BLaER1 treated with 17β-estradiol and CSF1 and Interleukin-3, amounts not matched to agents 10 nM and 100 nM (cell line): ENCODE measurements around the gene GFPT2.
A peak's percentile ranks its signal among the peaks of the same experiment; 100 is the strongest.

ENCODE experiments used
- H3K27ac ChIP-seq, 11 experiments: shearing (Covaris generic); formaldehyde crosslinking; 2 replicates each; pipeline ENCODE4 v1.8.1; 2022
- H3K27me3 ChIP-seq, 11 experiments: shearing (Covaris generic); formaldehyde crosslinking; 2 replicates each; pipeline ENCODE4 v1.8.1; 2022
- H3K36me3 ChIP-seq, 11 experiments: shearing (Covaris generic); formaldehyde crosslinking; 2 replicates each; pipeline ENCODE4 v1.8.1; 2022
- H3K4me1 ChIP-seq, 10 experiments: shearing (Covaris generic); formaldehyde crosslinking; 2 replicates each; pipeline ENCODE4 v1.8.1; 2022
- H3K4me2 ChIP-seq, 11 experiments: shearing (Covaris generic); formaldehyde crosslinking; 2 replicates each; pipeline ENCODE4 v1.8.1; 2022
- H3K4me3 ChIP-seq, 10 experiments: shearing (Covaris generic); formaldehyde crosslinking; 2 replicates each; pipeline ENCODE4 v1.8.1; 2022
- H3K9ac ChIP-seq, 11 experiments: shearing (Covaris generic); formaldehyde crosslinking; 2 replicates each; pipeline ENCODE4 v1.8.1; 2022
- H3K9me3 ChIP-seq, 11 experiments: shearing (Covaris generic); formaldehyde crosslinking; replicated peaks in 1 of 11; 2 replicates each; pipeline ENCODE4 v1.8.1; 2022
- H4K20me1 ChIP-seq, 11 experiments: shearing (Covaris generic); formaldehyde crosslinking; 2 replicates each; pipeline ENCODE4 v1.8.1; 2022
- Cebpa-rat ChIP-seq, 11 experiments: shearing (Covaris generic); IDR thresholded peaks; 2 replicates each; pipeline ENCODE4 v1.8.1; 2022

GFPT2 gene

GRCh38 chr5:180289433-180289832 is 63.7 kb downstream of the GFPT2 start:
- H3K4me3 ChIP-seq, result no peak overlapping the region
- no peaks in the 10 kb centered on the region for H3K27me3 ChIP-seq
- peak overlapping the region in 9 of 11 experiments; percentile 76 to 94 (median 87); a peak in 12 of 22 replicates for H3K4me2 ChIP-seq
- H3K27ac ChIP-seq, result no peak overlapping the region
- peaks cover 30 to 62% (median 45%) of the 10 kb centered on the region in 10 experiments for H3K4me1 ChIP-seq
- peaks cover 0 to 9% (median 5%) of the 10 kb centered on the region in 11 experiments; a peak in 12 of 22 replicates for H3K9me3 ChIP-seq
- TF ChIP-seq Cebpa-rat (IDR thresholded peaks at IDR 0.05), result no peak
- H4K20me1 ChIP-seq, result peaks cover 25 to 64% (median 37%) of the 10 kb centered on the region in 11 experiments
- peaks cover 10 to 35% (median 30%) of the 10 kb centered on the region in 11 experiments; a peak in 21 of 22 replicates for H3K36me3 ChIP-seq
- H3K9ac ChIP-seq, result no peak overlapping the region

- Histone ChIP-seq H3K9ac (no peak overlapping the region), H3K4me2 (peak overlapping the region in 7 of 11 experiments; percentile 6 to 53 (median 33); a peak in 6 of 22 replicates), H3K9me3 (peaks cover 0 to 9% (median 5%) of the 10 kb centered on the region in 11 experiments; a peak in 13 of 22 replicates), H3K36me3 (peaks cover 16 to 51% (median 44%) of the 10 kb centered on the region in 11 experiments), H4K20me1 (peaks cover 23 to 76% (median 34%) of the 10 kb centered on the region in 11 experiments; a peak in 21 of 22 replicates), H3K27ac (no peak overlapping the region), H3K27me3 (no peaks in the 10 kb centered on the region), H3K4me1 (peaks cover 19 to 64% (median 34%) of the 10 kb centered on the region in 10 experiments), H3K4me3 (no peak overlapping the region)
- TF ChIP-seq Cebpa-rat (IDR thresholded peaks at IDR 0.05), result no peak
Observed at GRCh38 chr5:180287868-180288267, 65.3 kb downstream of the GFPT2 start.

- TF ChIP-seq Cebpa-rat (IDR thresholded peaks at IDR 0.05), result no peak
- no peak overlapping the region for H3K4me3 ChIP-seq
- H3K27me3 ChIP-seq, result no peaks in the 10 kb centered on the region
- peaks cover 20 to 56% (median 49%) of the 10 kb centered on the region in 11 experiments for H3K36me3 ChIP-seq
- 0 out of 22 replicates have a peak overlapping the region, but pooled peaks of 1 of the 11 experiments have one; percentile 13 for H3K9ac ChIP-seq
- peaks cover 0 to 13% (median 6%) of the 10 kb centered on the region in 11 experiments; a peak in 13 of 22 replicates for H3K9me3 ChIP-seq
- peak overlapping the region in 8 of 11 experiments; percentile 6 to 53 (median 31); a peak in 9 of 22 replicates for H3K4me2 ChIP-seq
- H4K20me1 ChIP-seq, result peaks cover 26 to 81% (median 39%) of the 10 kb centered on the region in 11 experiments; a peak in 21 of 22 replicates
- H3K27ac ChIP-seq, result no peak overlapping the region
- peaks cover 18 to 64% (median 30%) of the 10 kb centered on the region in 10 experiments for H3K4me1 ChIP-seq
Observed at GRCh38 chr5:180287404-180287803, 65.7 kb downstream of the GFPT2 start.

- no peak for TF ChIP-seq Cebpa-rat (IDR thresholded peaks at IDR 0.05)
- Histone ChIP-seq H3K9ac (no peak overlapping the region), H4K20me1 (peaks cover 9 to 74% (median 22%) of the 10 kb centered on the region in 11 experiments; a peak in 18 of 22 replicates), H3K9me3 (peaks cover 19 to 37% (median 30%) of the 10 kb centered on the region in 11 experiments), H3K36me3 (peaks cover 51 to 87% (median 81%) of the 10 kb centered on the region in 11 experiments), H3K27ac (no peak overlapping the region), H3K4me1 (peaks cover 0 to 48% (median 13%) of the 10 kb centered on the region in 10 experiments; a peak in 16 of 20 replicates), H3K27me3 (no peaks in the 10 kb centered on the region), H3K4me3 (no peak overlapping the region), H3K4me2 (peak overlapping the region in 3 of 11 experiments; percentile 30 to 68 (median 58); a peak in 4 of 22 replicates)
Observed at GRCh38 chr5:180284149-180284548, 69.0 kb downstream of the GFPT2 start.

- no peaks in the 10 kb centered on the region for H3K27me3 ChIP-seq
- H3K9me3 ChIP-seq, result peaks cover 29 to 48% (median 40%) of the 10 kb centered on the region in 11 experiments
- H3K4me2 ChIP-seq, result 0 out of 22 replicates have a peak overlapping the region, but pooled peaks of 1 of the 11 experiments have one; percentile 58
Observed at GRCh38 chr5:180283026-180283615, 70.0 kb downstream of the GFPT2 start.

GRCh38 chr5:180282281-180282680 is 70.9 kb downstream of the GFPT2 start:
- peaks cover 70 to 98% (median 91%) of the 10 kb centered on the region in 11 experiments for H3K36me3 ChIP-seq
- H3K27me3 ChIP-seq, result no peaks in the 10 kb centered on the region
- H3K27ac ChIP-seq, result no peak overlapping the region
- H4K20me1 ChIP-seq, result peaks cover under 1 to 55% (median 15%) of the 10 kb centered on the region in 11 experiments; a peak in 14 of 22 replicates
- peaks cover 0 to 39% (median 6%) of the 10 kb centered on the region in 10 experiments; a peak in 14 of 20 replicates for H3K4me1 ChIP-seq
- H3K4me3 ChIP-seq, result no peak overlapping the region
- H3K9ac ChIP-seq, result no peak overlapping the region
- no peak overlapping the region for H3K4me2 ChIP-seq
- peaks cover 38 to 56% (median 48%) of the 10 kb centered on the region in 11 experiments for H3K9me3 ChIP-seq
- no peak for TF ChIP-seq Cebpa-rat (IDR thresholded peaks at IDR 0.05)

More at GRCh38 chr5:180283026-180283615, 70.0 kb downstream of the GFPT2 start:
- peaks cover 61 to 97% (median 88%) of the 10 kb centered on the region in 11 experiments for H3K36me3 ChIP-seq
- no peak overlapping the region for H3K27ac ChIP-seq
- peaks cover 0 to 47% (median 13%) of the 10 kb centered on the region in 10 experiments; a peak in 14 of 20 replicates for H3K4me1 ChIP-seq
- no peak overlapping the region for H3K4me3 ChIP-seq
- no peak overlapping the region for H3K9ac ChIP-seq
- peaks cover 8 to 64% (median 19%) of the 10 kb centered on the region in 11 experiments; a peak in 18 of 22 replicates for H4K20me1 ChIP-seq
- no peak for TF ChIP-seq Cebpa-rat (IDR thresholded peaks at IDR 0.05)

- no peak overlapping the region for H3K27ac ChIP-seq
- peaks cover 0 to 49% (median 14%) of the 10 kb centered on the region in 11 experiments; a peak in 14 of 22 replicates for H4K20me1 ChIP-seq
- TF ChIP-seq Cebpa-rat (IDR thresholded peaks at IDR 0.05), result no peak
- H3K9me3 ChIP-seq, result peaks cover 41 to 58% (median 52%) of the 10 kb centered on the region in 11 experiments
- H3K4me1 ChIP-seq, result peaks cover 0 to 35% (median 3%) of the 10 kb centered on the region in 10 experiments; a peak in 8 of 20 replicates
- peaks cover 70 to 98% (median 91%) of the 10 kb centered on the region in 11 experiments for H3K36me3 ChIP-seq
- no peak overlapping the region for H3K9ac ChIP-seq
- H3K27me3 ChIP-seq, result no peaks in the 10 kb centered on the region
- H3K4me3 ChIP-seq, result no peak overlapping the region
- no peak overlapping the region for H3K4me2 ChIP-seq
Observed at GRCh38 chr5:180281706-180282105, 71.4 kb downstream of the GFPT2 start.

- no peaks in the 10 kb centered on the region for H4K20me1 ChIP-seq
- H3K27ac ChIP-seq, result no peak overlapping the region
- H3K27me3 ChIP-seq, result no peaks in the 10 kb centered on the region
- H3K36me3 ChIP-seq, result peaks cover 92 to 99% (median 94%) of the 10 kb centered on the region in 11 experiments
- no peak overlapping the region for H3K4me2 ChIP-seq
- no peak for TF ChIP-seq Cebpa-rat (IDR thresholded peaks at IDR 0.05)
- peaks cover 0 to 19% (median 0%) of the 10 kb centered on the region in 10 experiments; a peak in 6 of 20 replicates for H3K4me1 ChIP-seq
- H3K4me3 ChIP-seq, result no peak overlapping the region
- no peak overlapping the region for H3K9ac ChIP-seq
- peaks cover 98 to 100% (median 100%) of the 10 kb centered on the region in 11 experiments for H3K9me3 ChIP-seq
Observed at GRCh38 chr5:180274695-180275094, 78.4 kb downstream of the GFPT2 start.

GRCh38 chr5:180271221-180271620 is 81.9 kb downstream of the GFPT2 start:
- Histone ChIP-seq H3K9ac (no peak overlapping the region), H3K36me3 (peaks cover 92 to 99% (median 94%) of the 10 kb centered on the region in 11 experiments), H3K4me1 (peaks cover 0 to 19% (median 0%) of the 10 kb centered on the region in 10 experiments; a peak in 6 of 20 replicates), H3K4me3 (no peak overlapping the region), H4K20me1 (no peaks in the 10 kb centered on the region), H3K9me3 (peaks cover 98 to 100% (median 100%) of the 10 kb centered on the region in 11 experiments), H3K27ac (0 out of 22 replicates have a peak overlapping the region, but pooled peaks of 1 of the 11 experiments have one; percentile 28), H3K4me2 (peak overlapping the region in 4 of 11 experiments; percentile 4 to 39 (median 21); a peak in 4 of 22 replicates), H3K27me3 (no peaks in the 10 kb centered on the region)
- no peak for TF ChIP-seq Cebpa-rat (IDR thresholded peaks at IDR 0.05)
